Muscle layer of duodenum (tissue), 2 donors: ENCODE measurements around the gene MYH7.
"Not testable (repeated sequence)": the region's sequence is repeated elsewhere in the genome, so short reads cannot be mapped to it uniquely, and the experiment has no call there.

ENCODE experiments used
- H3K27ac ChIP-seq: one replicate; pipeline ENCODE4 v1.7.0; 2013; ENCODE audit warnings: mild to moderate bottlenecking, low read length
- H3K27me3 ChIP-seq: one replicate; pipeline ENCODE4 v1.7.0; 2013; ENCODE audit warnings: low read depth, mild to moderate bottlenecking, control low read depth, low read length
- H3K36me3 ChIP-seq, 2 donors: one replicate each; pipeline ENCODE4 v1.7.0; 2013; ENCODE audit warnings: low read length in 2 of 2, control low read depth in 1 of 2, mild to moderate bottlenecking in 1 of 2; ENCODE audit not compliant: insufficient read depth in 2 of 2, control insufficient read depth in 1 of 2
- H3K4me1 ChIP-seq, 2 donors: one replicate each; pipeline ENCODE4 v1.7.0; 2013; ENCODE audit warnings: low read length in 2 of 2, mild to moderate bottlenecking in 2 of 2, control low read depth in 1 of 2, moderate library complexity in 1 of 2; ENCODE audit not compliant: insufficient read depth in 2 of 2, control insufficient read depth in 1 of 2
- H3K4me3 ChIP-seq, 2 donors: one replicate each; pipeline ENCODE4 v1.7.0; 2013; ENCODE audit warnings: low read length in 2 of 2, low read depth in 1 of 2, mild to moderate bottlenecking in 1 of 2
- H3K9me3 ChIP-seq, 2 donors: one replicate each; pipeline ENCODE4 v1.7.0; 2013; ENCODE audit warnings: low read length in 2 of 2, control low read depth in 1 of 2, mild to moderate bottlenecking in 1 of 2; ENCODE audit not compliant: control insufficient read depth in 1 of 2
- donor health status: healthy.

The MYH7 gene

DNA sequence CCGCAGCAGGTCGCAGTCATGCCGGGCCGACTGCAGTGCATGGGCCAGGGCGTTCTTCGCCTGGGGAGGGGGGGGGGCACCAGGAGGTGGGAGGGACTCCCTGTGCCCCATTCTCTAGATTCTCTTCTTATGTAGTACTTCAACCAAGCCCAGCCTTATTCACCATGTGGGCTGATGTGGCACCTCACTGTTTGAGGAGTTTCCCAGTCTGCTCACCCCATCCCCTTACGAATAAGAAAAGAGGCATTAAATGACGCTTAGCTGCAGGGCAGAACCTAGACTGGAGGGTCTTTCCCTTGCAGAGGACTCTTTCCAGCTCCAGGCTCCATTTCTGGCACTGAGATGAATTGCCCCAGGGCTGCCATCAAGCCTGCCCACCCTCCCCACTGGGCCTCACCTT, 46.5 kb downstream of the MYH7 start:
- H3K4me3 ChIP-seq, result no peak overlapping the region
- no peaks in the 10 kb centered on the region for H3K9me3 ChIP-seq
- H3K27ac ChIP-seq, result no peak overlapping the region
- H3K4me1 ChIP-seq, result no peaks in the 10 kb centered on the region
- H3K27me3 ChIP-seq, result no peaks in the 10 kb centered on the region
- no peaks in the 10 kb centered on the region for H3K36me3 ChIP-seq

DNA sequence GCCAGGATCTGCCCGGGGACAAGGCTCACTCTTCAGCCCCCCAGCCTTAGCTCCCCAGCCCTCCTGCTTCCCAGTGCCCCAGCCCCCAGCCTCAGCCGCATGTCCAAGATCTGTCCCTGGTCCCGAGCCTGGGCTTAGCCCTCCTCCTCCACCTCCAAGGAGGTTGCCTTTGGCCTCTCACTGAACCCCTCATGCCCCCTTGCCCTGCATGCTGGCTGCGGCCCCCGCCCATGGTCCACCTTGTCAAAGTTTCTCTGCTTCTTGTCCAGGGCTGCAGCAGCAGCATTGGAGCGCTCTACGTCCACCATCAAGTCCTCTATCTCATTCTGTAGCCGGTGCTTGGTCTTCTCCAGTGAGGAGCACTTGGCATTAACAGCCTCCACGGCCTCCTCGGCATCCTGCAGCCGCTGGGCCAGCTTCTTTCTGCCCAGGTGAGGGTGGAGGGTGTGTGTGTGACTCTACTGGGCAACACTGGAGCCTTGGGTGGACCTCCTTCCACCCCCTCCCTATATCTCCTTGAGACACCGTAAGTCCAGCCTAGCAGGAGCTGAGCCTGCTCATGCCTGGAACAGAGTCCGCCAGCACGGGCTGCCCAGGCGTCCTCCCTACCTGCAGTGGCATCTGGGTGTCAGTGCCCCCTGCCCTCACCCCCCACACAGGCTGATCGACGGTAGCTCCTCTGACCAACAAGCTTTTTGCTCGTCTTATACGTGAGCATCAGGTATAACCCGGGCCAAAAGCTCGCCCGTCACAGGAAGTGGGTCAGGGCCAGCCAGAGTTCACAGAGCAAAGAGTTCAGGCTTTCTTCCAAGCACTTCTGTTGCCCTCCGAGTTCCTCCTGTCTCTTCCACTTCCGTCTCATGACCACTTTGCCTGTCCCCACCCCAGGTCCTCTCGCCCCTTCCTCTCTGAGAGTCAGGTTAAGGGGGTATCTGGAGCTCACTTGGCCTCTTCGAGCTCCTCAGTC, 47.3 kb downstream of the MYH7 start:
- no peak overlapping the region for H3K27ac ChIP-seq
- H3K4me3 ChIP-seq, result no peak overlapping the region
- H3K27me3 ChIP-seq, result no peaks in the 10 kb centered on the region
- no peaks in the 10 kb centered on the region for H3K4me1 ChIP-seq
- H3K9me3 ChIP-seq, result no peaks in the 10 kb centered on the region
- no peaks in the 10 kb centered on the region for H3K36me3 ChIP-seq

DNA sequence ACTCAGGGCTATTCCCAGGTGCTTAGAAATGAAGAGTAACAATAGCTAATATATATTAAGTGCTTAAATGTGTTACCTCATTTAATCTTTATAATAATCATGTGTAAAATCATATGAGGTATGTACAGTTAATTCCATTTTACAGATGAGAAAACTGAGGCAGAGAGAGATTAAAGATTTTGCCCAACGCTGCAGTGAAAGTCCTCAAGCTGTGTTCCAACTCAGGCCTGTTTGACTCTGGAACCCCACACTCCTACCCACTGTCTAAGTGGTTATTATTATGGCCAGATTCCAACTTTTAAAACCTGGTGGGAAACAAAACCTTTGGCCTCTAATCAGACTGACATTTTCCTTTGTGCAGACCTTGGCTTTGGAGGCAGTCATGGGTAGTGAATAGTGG, 48.5 kb downstream of the MYH7 start:
- no peaks in the 10 kb centered on the region for H3K4me1 ChIP-seq
- no peaks in the 10 kb centered on the region for H3K27me3 ChIP-seq
- no peaks in the 10 kb centered on the region for H3K36me3 ChIP-seq
- no peak overlapping the region for H3K27ac ChIP-seq
- H3K4me3 ChIP-seq, result no peak overlapping the region
- H3K9me3 ChIP-seq, result no peaks in the 10 kb centered on the region

DNA sequence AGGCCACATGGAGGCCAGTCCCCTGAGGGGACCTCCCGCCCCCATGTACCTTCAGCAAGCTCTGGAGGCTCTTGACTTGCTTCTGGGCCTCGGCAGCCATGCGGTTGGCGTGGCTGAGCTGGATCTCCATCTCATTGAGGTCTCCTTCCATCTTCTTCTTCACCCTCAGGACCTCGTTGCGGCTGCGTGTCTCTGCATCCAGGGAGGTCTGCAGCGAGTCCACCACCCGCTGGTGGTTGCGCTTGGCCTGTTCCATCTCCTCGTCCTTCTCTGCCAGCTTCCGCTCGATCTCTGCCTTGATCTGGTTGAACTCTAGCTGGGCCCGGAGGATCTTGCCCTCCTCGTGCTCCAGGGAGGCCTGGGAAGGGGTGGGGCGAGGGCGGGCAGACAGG, 49.2 kb downstream of the MYH7 start:
- not testable (repeated sequence) for H3K4me1 ChIP-seq, H3K27me3 ChIP-seq, H3K36me3 ChIP-seq, H3K9me3 ChIP-seq, H3K27ac ChIP-seq, H3K4me3 ChIP-seq

DNA sequence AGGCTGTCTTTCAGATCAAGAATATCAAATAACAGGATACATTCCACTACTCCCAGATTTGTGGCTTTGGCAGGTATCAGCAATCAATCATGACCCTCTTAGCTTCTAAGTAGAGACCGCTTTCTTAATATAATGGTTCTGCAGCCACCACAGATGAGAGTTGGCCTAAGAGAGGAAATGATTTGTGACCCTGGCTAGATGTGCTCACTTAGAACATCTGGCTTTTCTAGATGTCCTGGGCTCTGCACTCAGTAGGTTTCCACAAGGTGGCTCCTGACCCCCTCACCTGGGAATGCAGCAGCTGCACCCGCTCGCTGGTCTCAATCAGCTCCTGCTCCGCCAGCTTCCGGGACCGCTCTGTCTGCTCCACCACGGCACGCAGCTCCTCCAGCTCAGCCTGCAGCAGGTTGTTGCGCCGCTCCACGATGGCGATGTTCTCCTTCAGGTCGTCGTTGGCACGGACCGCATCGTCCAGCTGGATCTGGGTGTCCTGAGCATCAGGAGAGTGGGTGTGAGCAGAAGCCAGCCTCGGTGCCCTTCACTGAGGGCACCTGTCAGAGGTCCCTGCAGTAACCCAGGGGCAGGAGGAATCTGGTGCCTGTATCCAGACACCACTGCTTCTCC, 49.7 kb downstream of the MYH7 start:
- Histone ChIP-seq H3K36me3 (no peaks in the 10 kb centered on the region), H3K4me3 (no peak overlapping the region), H3K27ac (no peak overlapping the region), H3K27me3 (no peaks in the 10 kb centered on the region), H3K4me1 (no peaks in the 10 kb centered on the region), H3K9me3 (no peaks in the 10 kb centered on the region)

- no peaks in the 10 kb centered on the region for H3K9me3 ChIP-seq
- no peak overlapping the region for H3K27ac ChIP-seq
- no peak overlapping the region for H3K4me3 ChIP-seq
- H3K36me3 ChIP-seq, result no peaks in the 10 kb centered on the region
- H3K27me3 ChIP-seq, result no peaks in the 10 kb centered on the region
- peaks cover 0 to 1% of the 10 kb centered on the region in 2 donors for H3K4me1 ChIP-seq
These were observed 50.2 kb downstream of the MYH7 start for GRCh38 chr14:23385244-23385641.

DNA sequence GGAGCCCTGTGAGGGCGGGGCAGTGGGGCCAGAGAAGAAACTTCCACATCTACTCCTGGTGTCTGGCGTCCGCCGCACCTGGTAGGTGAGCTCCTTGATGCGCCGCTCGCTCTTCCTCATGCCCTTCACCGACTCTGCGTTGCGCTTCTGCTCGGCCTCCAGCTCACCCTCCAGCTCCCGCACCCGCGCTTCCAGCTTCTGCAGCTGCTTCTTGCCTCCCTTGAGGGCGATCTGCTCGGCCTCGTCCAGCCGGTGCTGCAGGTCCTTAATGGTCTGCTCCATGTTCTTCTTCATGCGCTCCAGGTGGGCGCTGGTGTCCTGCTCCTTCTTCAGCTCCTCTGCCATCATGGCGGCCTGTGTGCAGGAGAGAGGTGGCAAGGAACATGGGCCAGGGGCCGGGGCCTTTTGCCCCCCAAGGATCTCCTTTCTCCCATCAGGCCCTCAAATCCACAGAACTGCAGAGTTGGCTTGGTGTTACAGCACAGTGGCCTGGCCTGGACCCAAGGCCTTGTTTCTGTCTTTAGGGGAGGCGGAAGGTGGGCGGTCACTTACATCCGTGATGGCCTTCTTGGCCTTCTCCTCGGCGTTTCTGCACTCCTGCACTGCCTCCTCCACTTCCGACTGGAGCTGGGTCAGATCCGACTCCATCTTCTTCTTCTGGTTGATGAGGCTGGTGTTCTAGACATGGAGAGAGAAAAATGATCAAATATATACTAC, 50.9 kb downstream of the MYH7 start:
- Histone ChIP-seq H3K27ac (no peak overlapping the region), H3K27me3 (no peaks in the 10 kb centered on the region), H3K4me3 (no peak overlapping the region), H3K9me3 (no peaks in the 10 kb centered on the region), H3K4me1 (peaks cover 0 to 5% of the 10 kb centered on the region in 2 donors), H3K36me3 (no peaks in the 10 kb centered on the region)

DNA sequence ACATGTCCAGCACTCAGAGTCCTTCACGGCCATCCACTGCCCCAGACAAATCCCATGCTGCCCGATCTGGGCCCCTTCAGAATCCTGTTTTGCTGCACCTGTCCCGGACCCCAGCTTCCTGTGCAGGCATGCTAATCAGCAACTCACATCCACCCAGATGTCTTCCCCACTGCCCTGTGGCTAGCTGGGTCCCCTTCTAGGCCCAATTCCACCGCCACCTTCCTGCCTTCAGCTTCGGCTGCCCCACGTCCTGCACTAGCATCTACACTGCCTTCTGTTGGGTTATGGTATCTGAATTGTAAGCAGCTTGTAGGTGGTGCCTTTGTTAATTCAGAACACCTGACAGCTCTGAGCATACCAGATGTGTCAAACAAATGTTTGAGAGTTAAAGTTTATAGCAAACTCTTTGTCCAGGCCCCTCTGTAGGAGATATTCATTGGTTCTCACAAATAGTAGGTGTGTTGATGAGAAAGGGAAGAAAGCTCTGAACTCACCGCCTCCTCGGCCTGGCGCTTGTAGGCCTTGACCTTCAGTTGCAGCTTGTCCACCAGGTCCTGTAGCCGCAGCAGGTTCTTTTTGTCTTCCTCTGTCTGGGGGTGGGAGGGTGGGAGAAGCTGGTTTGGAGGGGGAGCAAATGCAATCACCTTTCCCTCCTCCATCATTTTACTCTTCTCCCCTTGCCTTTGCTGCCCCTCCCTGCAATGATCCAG, 52.6 kb downstream of the MYH7 start:
- peaks cover 0 to 5% of the 10 kb centered on the region in 2 donors for H3K4me1 ChIP-seq
- no peak overlapping the region for H3K4me3 ChIP-seq
- H3K36me3 ChIP-seq, result no peaks in the 10 kb centered on the region
- H3K27me3 ChIP-seq, result no peaks in the 10 kb centered on the region
- no peaks in the 10 kb centered on the region for H3K9me3 ChIP-seq
- no peak overlapping the region for H3K27ac ChIP-seq

- Histone ChIP-seq H3K9me3 (no peaks in the 10 kb centered on the region), H3K27ac (no peak overlapping the region), H3K36me3 (no peaks in the 10 kb centered on the region), H3K4me1 (peaks cover 0 to 5% of the 10 kb centered on the region in 2 donors), H3K27me3 (no peaks in the 10 kb centered on the region), H3K4me3 (no peak overlapping the region)
These were observed 53.2 kb downstream of the MYH7 start for GRCh38 chr14:23382276-23382675.

DNA sequence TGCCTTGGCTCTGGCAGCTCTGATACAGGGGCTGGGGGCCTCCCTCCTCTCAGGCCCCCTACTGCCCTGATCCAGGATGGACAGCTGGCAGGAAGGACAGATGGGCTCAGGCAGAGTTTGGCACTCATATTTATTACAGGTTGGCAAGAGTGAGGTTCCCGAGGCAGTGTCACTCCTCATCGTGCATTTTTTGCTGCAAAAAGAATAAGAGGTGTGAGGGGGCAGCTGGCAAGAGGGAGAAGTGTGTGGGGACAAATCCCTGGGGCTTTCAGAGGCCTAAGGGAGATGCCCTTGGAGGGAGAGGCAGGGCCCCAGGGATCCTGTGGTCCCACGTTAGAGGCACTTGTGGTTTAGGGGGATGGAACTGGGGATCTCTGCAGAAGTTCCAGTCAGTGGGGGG, 53.6 kb downstream of the MYH7 start:
- Histone ChIP-seq H3K27ac (no peak overlapping the region), H3K36me3 (no peaks in the 10 kb centered on the region)

DNA sequence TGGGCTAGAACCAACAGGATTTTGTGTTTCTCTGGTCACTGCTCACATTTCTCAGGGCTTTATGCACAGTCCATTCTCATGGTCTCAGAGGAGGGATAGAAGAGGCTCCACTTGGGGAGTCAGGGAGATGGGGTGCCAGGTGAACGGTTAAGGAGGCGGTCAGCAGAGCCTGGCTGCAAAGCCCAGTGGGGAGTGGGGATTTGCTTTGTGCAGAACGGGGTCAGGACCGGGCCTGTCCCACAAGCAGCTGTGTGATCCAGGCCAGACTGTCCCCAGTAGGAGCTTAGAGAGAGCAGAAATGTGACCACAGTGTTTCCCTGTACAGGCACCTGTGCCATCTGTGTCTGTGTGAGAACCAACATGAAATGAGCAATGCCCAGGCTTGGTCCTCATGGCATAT, 54.5 kb downstream of the MYH7 start:
- H3K36me3 ChIP-seq, result no peaks in the 10 kb centered on the region
- no peaks in the 10 kb centered on the region for H3K27me3 ChIP-seq
- no peak overlapping the region for H3K27ac ChIP-seq
- peaks cover 5% of the 10 kb centered on the region in 2 donors for H3K4me1 ChIP-seq
- no peaks in the 10 kb centered on the region for H3K9me3 ChIP-seq
- no peak overlapping the region for H3K4me3 ChIP-seq

More for the DNA sequence above, 53.6 kb downstream of the MYH7 start:
- Histone ChIP-seq H3K4me1 (peaks cover 1 to 5% of the 10 kb centered on the region in 2 donors), H3K4me3 (no peak overlapping the region), H3K9me3 (no peaks in the 10 kb centered on the region), H3K27me3 (no peaks in the 10 kb centered on the region)
